Mesenchymal stem cell (in vitro differentiated cells and primary cell): Measurements from ENCODE around the gene CTRB1. TPM values are rescaled to one million over a fixed set of nuclear protein-coding genes. Genes with fewer than 3 reads are reported as not detected.

Experiments
- DNase-seq: peaks from one replicate; pipeline ENCODE4 v3.0.0-alpha.2; 2013
- H2AFZ ChIP-seq: one replicate; pipeline ENCODE4 v1.6.1; 2013; ENCODE audit warnings: low read depth, mild to moderate bottlenecking, control low read depth, inconsistent platforms, low read length, moderate library complexity
- H2AK5ac ChIP-seq: 2 replicates; pipeline ENCODE4 v1.6.1; 2013; ENCODE audit warnings: low read length, moderate library complexity, mild to moderate bottlenecking, inconsistent platforms; ENCODE audit not compliant: severe bottlenecking
- H2BK120ac ChIP-seq: one replicate; pipeline ENCODE4 v1.6.1; 2013; ENCODE audit warnings: low read depth, mild to moderate bottlenecking, inconsistent platforms, low read length, moderate library complexity
- H2BK12ac ChIP-seq, 2 experiments: one replicate each; pipeline ENCODE4 v1.6.1; 2013; ENCODE audit warnings: inconsistent platforms in 2 of 2, low read length in 2 of 2, mild to moderate bottlenecking in 2 of 2, moderate library complexity in 2 of 2, control low read depth in 1 of 2
- H2BK15ac ChIP-seq: one replicate; pipeline ENCODE4 v1.6.1; 2013; ENCODE audit warnings: mild to moderate bottlenecking, low read depth, inconsistent platforms; ENCODE audit not compliant: poor library complexity, severe bottlenecking
- H2BK5ac ChIP-seq: 2 replicates; pipeline ENCODE4 v1.6.1; 2013; ENCODE audit warnings: low read depth, mild to moderate bottlenecking, low read length, control low read depth, inconsistent platforms; ENCODE audit not compliant: poor library complexity, severe bottlenecking
- H3K14ac ChIP-seq, 2 experiments: one replicate each; pipeline ENCODE4 v1.6.1; 2013; ENCODE audit warnings: inconsistent platforms in 2 of 2, low read length in 2 of 2, control low read depth in 1 of 2, mild to moderate bottlenecking in 1 of 2, moderate library complexity in 1 of 2
- H3K18ac ChIP-seq, 2 experiments: one replicate each; pipeline ENCODE4 v1.6.1; 2013; ENCODE audit warnings: inconsistent platforms in 2 of 2, low read length in 2 of 2, control low read depth in 1 of 2, low read depth in 1 of 2, mild to moderate bottlenecking in 1 of 2
- H3K23ac ChIP-seq, 2 experiments: one replicate each; pipeline ENCODE4 v1.6.1; 2013; ENCODE audit warnings: inconsistent platforms in 2 of 2, low read length in 2 of 2, mild to moderate bottlenecking in 2 of 2, moderate library complexity in 2 of 2, control low read depth in 1 of 2
- H3K27ac ChIP-seq: 2 replicates; pipeline ENCODE4 v1.5.1; 2013; ENCODE audit warnings: mild to moderate bottlenecking, moderate library complexity, low read length, control low read depth, inconsistent platforms; ENCODE audit not compliant: poor library complexity, severe bottlenecking
- H3K27me3 ChIP-seq, 2 experiments: 2 replicates each; pipeline versions ENCODE4 v1.6.1 to v1.7.0; 2013; ENCODE audit warnings: low read length in 2 of 2, mild to moderate bottlenecking in 2 of 2, moderate library complexity in 2 of 2, control low read depth in 1 of 2, inconsistent platforms in 1 of 2; ENCODE audit not compliant: control insufficient read depth in 1 of 2, insufficient read depth in 1 of 2
- H3K36me3 ChIP-seq, 2 experiments: 2 replicates each; pipeline versions ENCODE4 v1.6.1 to v1.7.0; 2013; ENCODE audit warnings: low read length in 2 of 2, control low read depth in 1 of 2, inconsistent platforms in 1 of 2, low read depth in 1 of 2, mild to moderate bottlenecking in 1 of 2; ENCODE audit not compliant: insufficient read depth in 2 of 2, control insufficient read depth in 1 of 2
- H3K4ac ChIP-seq, 2 experiments: one replicate each; pipeline ENCODE4 v1.6.1; 2013; ENCODE audit warnings: inconsistent platforms in 2 of 2, low read length in 2 of 2, mild to moderate bottlenecking in 2 of 2, moderate library complexity in 2 of 2, control low read depth in 1 of 2, low read depth in 1 of 2
- H3K4me1 ChIP-seq: 2 replicates; pipeline ENCODE4 v1.6.1; 2013; ENCODE audit warnings: low read depth, low read length, control low read depth; ENCODE audit not compliant: control insufficient read depth, insufficient read depth
- H3K4me2 ChIP-seq: 2 replicates; pipeline ENCODE4 v1.6.1; 2013; ENCODE audit warnings: low read length, mild to moderate bottlenecking, inconsistent platforms; ENCODE audit not compliant: poor library complexity, severe bottlenecking
- H3K4me3 ChIP-seq, 2 experiments: 2 replicates each; pipeline versions ENCODE4 v1.5.1 to v1.7.0; 2013; ENCODE audit warnings: low read length in 2 of 2, mild to moderate bottlenecking in 2 of 2, control low read depth in 1 of 2, low read depth in 1 of 2; ENCODE audit not compliant: insufficient read depth in 1 of 2
- H3K79me1 ChIP-seq: replicated peaks from 2 replicates; pipeline ENCODE4 v1.6.1; 2013; ENCODE audit warnings: mild to moderate bottlenecking, control low read depth, low read length, inconsistent platforms; ENCODE audit not compliant: poor library complexity, severe bottlenecking
- H3K9ac ChIP-seq: 2 replicates; pipeline ENCODE4 v1.7.0; 2013; ENCODE audit warnings: mild to moderate bottlenecking, low read length, moderate library complexity
- H3K9me3 ChIP-seq: 2 replicates; pipeline ENCODE4 v1.7.0; 2013; ENCODE audit warnings: mild to moderate bottlenecking, low read length; ENCODE audit not compliant: control insufficient read depth
- H4K8ac ChIP-seq: one replicate; pipeline ENCODE4 v1.6.1; 2013; ENCODE audit warnings: inconsistent platforms, mild to moderate bottlenecking, low read length, moderate library complexity
- H4K91ac ChIP-seq: one replicate; pipeline ENCODE4 v1.6.1; 2013; ENCODE audit warnings: mild to moderate bottlenecking, low read length, inconsistent platforms
- WGBS: methylation state at CpG from one replicate; pipeline ENCODE4 v1.1.7; 2013; ENCODE audit warnings: mixed read lengths; 5-methylcytosine and 5-hydroxymethylcytosine counted together
- polyA plus RNA-seq, 2 experiments: library from polyadenylated mRNA; stranded (reverse); fragments of 200-250 nt; gene quantifications; one replicate each; pipeline ENCODE4 v1.2.3, GENCODE V29; 2013

Gene CTRB1
- not detected for polyA plus RNA-seq (2013, experiment 1 of 2)
- polyA plus RNA-seq (2013, experiment 2 of 2) = not detected

DNA sequence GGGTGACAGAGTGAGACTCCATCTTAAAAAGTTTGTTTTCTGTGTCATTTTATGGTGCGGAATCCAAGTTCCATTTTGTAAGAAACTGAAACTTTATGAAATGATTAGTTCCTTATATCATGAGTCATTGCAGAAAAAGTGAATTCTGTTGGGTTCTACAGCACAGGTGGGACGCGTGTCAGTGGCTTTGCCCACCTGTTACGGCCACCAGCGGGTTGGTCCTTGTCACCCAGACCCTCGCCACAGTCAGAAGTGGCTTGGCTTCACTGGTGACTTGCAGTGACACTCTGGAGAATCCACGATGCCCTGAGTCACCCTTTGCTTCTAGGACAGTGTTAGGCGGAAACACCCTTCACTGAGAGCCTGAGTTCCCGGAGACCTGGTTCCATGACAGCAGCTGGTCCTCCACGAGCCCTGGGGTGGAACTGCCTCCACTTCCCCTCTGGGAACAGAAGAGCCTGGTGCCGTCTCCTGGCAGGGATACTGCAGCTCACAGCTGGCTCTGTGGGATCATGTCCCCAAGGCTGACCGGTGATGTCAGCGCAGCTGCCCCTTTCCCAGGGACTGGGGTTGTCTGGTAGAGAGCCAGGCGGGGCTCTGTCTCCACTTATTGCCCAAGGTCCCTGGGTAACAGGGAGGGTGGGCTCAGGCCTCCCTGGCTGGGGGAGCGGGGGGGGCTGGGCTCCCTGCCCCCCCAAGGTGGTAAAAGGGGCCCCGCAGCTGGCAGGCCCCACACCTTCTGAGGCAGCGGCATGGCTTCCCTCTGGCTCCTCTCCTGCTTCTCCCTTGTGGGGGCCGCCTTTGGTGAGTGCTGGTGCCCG is at the start of gene CTRB1:
Gene CTRB1 (plus strand): TSS at position 733 of the 821 bp plus-strand sequence. CDS start 20 bp downstream, at position 753.
- 82% methylated on average over 19 of the region's 19 CpGs for WGBS
- no peak within 1 kb of the TSS for H3K18ac ChIP-seq
- H2BK15ac ChIP-seq = no peak within 1 kb of the TSS
- H4K91ac ChIP-seq = no peak within 1 kb of the TSS
- no peak within 1 kb of the TSS for H2BK120ac ChIP-seq
- no peaks in the 10 kb centered on the region for H3K36me3 ChIP-seq
- no peak within 1 kb of the TSS for H2BK12ac ChIP-seq
- H3K9ac ChIP-seq = peak within 1 kb of the TSS; percentile 62
- H3K4me3 ChIP-seq = peak within 1 kb of the TSS in 1 of 2 experiments; percentile 68
- no peak within 1 kb of the TSS for H3K27ac ChIP-seq
- no peaks in the 10 kb centered on the region for H3K79me1 ChIP-seq
- H3K4ac ChIP-seq = no peak within 1 kb of the TSS
- H2BK5ac ChIP-seq = no peak within 1 kb of the TSS
- H3K14ac ChIP-seq = no peak within 1 kb of the TSS
- H4K8ac ChIP-seq = no peak within 1 kb of the TSS
- H3K27me3 ChIP-seq = no peaks in the 10 kb centered on the region
- no peak within 1 kb of the TSS for H3K23ac ChIP-seq
- no peaks in the 10 kb centered on the region for H3K9me3 ChIP-seq
- no peak within 1 kb of the TSS for H2AK5ac ChIP-seq
- no peak within 1 kb of the TSS for H2AFZ ChIP-seq
- DNase-seq = no peak
- H3K4me2 ChIP-seq = no peak within 1 kb of the TSS
- peaks cover 3% of the 10 kb centered on the region for H3K4me1 ChIP-seq

DNA sequence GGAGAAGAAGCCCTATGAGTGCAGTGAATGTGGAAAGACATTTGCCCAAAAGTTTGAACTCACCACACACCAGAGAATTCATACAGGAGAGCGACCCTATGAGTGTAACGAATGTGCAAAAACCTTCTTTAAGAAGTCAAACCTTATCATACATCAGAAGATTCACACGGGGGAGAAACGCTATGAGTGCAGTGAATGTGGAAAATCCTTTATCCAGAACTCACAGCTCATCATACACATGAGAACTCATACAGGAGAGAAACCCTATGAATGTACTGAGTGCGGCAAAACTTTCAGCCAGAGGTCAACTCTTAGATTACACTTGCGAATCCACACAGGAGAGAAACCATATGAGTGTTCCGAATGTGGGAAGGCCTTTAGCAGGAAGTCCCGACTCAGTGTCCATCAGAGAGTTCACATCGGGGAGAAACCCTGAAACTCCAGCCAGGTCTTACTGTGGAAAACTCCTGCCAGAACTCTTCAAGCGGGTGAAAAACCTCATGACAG is 48.8 kb upstream of the CTRB1 start:
- peaks cover 31 to 47% of the 10 kb centered on the region in 2 experiments for H3K36me3 ChIP-seq
- WGBS = 98% methylated on average over 9 of the region's 10 CpGs

DNA sequence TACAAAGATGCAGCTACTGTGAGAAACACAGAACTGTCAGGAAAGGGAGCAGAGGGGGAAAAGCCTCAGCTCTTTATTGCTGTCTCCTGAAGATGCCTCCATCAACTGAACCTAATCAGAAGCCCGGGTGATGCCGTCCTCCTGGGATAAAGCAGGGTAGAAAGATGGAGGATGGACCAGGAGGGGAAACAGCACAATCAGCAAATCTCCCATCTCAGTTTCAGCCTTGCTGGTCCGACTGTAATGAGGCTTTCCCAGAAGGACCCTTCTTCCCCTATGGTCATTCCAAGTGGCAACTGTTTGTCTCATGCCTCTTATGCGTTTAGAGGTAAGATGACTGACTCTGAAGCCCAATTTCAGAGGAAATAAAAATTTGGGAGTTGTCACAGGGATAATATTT is 46.2 kb upstream of the CTRB1 start:
- H3K27ac ChIP-seq = no peak overlapping the region

More for the DNA sequence above, 48.8 kb upstream of the CTRB1 start:
- H3K18ac ChIP-seq = no peak overlapping the region
- no peak overlapping the region for H3K14ac ChIP-seq
- H2BK5ac ChIP-seq = no peak overlapping the region
- H2BK12ac ChIP-seq = no peak overlapping the region
- no peak overlapping the region for H3K4ac ChIP-seq
- no peak overlapping the region for H4K91ac ChIP-seq
- H3K27me3 ChIP-seq = no peaks in the 10 kb centered on the region
- no peak overlapping the region for H2AFZ ChIP-seq
- peaks cover 14% of the 10 kb centered on the region for H3K79me1 ChIP-seq
- H3K4me1 ChIP-seq = no peaks in the 10 kb centered on the region
- H2AK5ac ChIP-seq = no peak overlapping the region
- H3K9ac ChIP-seq = no peak overlapping the region
- H2BK15ac ChIP-seq = no peak overlapping the region
- no peak overlapping the region for H4K8ac ChIP-seq
- no peak overlapping the region for H3K27ac ChIP-seq
- H3K4me2 ChIP-seq = no peak overlapping the region
- no peak overlapping the region for H3K23ac ChIP-seq
- no peak for DNase-seq
- peak overlapping the region in 1 of 2 experiments; percentile 55 for H3K4me3 ChIP-seq
- H3K9me3 ChIP-seq = peaks cover 96% of the 10 kb centered on the region
- no peak overlapping the region for H2BK120ac ChIP-seq

DNA sequence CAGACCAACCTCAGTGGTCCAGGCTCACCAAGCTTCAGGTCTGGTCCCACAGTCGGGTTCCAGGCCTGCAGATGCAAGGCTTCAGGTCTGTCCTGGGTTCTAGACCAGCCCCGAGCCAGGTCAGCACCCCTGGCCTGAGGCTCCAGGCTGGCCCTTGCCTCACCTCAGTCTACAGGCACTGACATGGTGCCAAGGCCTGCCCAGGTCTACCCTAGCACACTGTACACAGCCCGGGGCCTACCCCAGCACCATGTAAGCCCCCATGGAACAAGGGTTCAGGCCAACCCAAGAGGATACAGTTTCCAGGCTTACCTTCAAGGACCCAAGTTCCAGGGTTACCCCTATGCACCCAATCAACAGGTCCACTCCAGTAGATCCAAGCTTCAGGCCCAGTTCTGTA is 43.7 kb upstream of the CTRB1 start:
- Histone ChIP-seq H4K8ac (no peak overlapping the region), H3K4me2 (no peak overlapping the region), H3K27ac (no peak overlapping the region), H3K9ac (no peak overlapping the region), H4K91ac (no peak overlapping the region), H3K9me3 (peaks cover 76% of the 10 kb centered on the region), H2AK5ac (no peak overlapping the region), H3K23ac (no peak overlapping the region), H3K4me3 (no peak overlapping the region), H2BK12ac (no peak overlapping the region), H2BK120ac (no peak overlapping the region), H2BK15ac (no peak overlapping the region), H3K4ac (no peak overlapping the region), H3K14ac (no peak overlapping the region), H2AFZ (no peak overlapping the region), H3K36me3 (peaks cover 9 to 11% of the 10 kb centered on the region in 2 experiments), H3K27me3 (no peaks in the 10 kb centered on the region), H3K18ac (no peak overlapping the region), H2BK5ac (no peak overlapping the region), H3K79me1 (no peaks in the 10 kb centered on the region), H3K4me1 (no peaks in the 10 kb centered on the region)
- 93% methylated on average over 3 of the region's 3 CpGs for WGBS
- no peak for DNase-seq

More for the DNA sequence above, 46.2 kb upstream of the CTRB1 start:
- Histone ChIP-seq H4K8ac (no peak overlapping the region), H3K14ac (no peak overlapping the region), H3K36me3 (peaks cover 23 to 34% of the 10 kb centered on the region in 2 experiments), H3K4me2 (no peak overlapping the region), H2BK12ac (no peak overlapping the region), H3K9ac (no peak overlapping the region), H3K4me1 (no peaks in the 10 kb centered on the region), H2BK15ac (no peak overlapping the region), H2BK120ac (no peak overlapping the region), H3K23ac (no peak overlapping the region), H4K91ac (no peak overlapping the region), H3K9me3 (peaks cover 91% of the 10 kb centered on the region), H3K79me1 (peaks cover 5% of the 10 kb centered on the region), H2AFZ (no peak overlapping the region), H3K27me3 (no peaks in the 10 kb centered on the region), H2BK5ac (no peak overlapping the region), H3K18ac (no peak overlapping the region), H3K4me3 (peak overlapping the region in 1 of 2 experiments; percentile 1), H3K4ac (no peak overlapping the region), H2AK5ac (no peak overlapping the region)
- 97% methylated on average over 4 of the region's 4 CpGs for WGBS
- no peak for DNase-seq
